Tibial nerve (tissue), 4 donors: ENCODE data around the gene BTNL3. TPM values are rescaled to one million over a fixed set of nuclear protein-coding genes. Genes with fewer than 3 reads are reported as not detected.

ENCODE experiments used
- DNase-seq, 2 donors: peaks; one replicate each; pipeline ENCODE4 v3.0.0-alpha.2; 2019; ENCODE audit warnings: low spot score in 2 of 2
- H3K27ac ChIP-seq, 4 donors: fragments of 200-600 bp; sonication (generic) in 3 of 4; one replicate each; pipeline ENCODE4 v1.5.1; 2017 to 2019; ENCODE audit warnings: mild to moderate bottlenecking in 1 of 4
- H3K27me3 ChIP-seq, 2 donors: fragments of 200-600 bp; sonication (generic) in 1 of 2; one replicate each; pipeline versions ENCODE4 v1.5.1 to v1.6.0; 2017 to 2019
- H3K36me3 ChIP-seq, 3 donors: fragments of 200-600 bp; sonication (generic); one replicate each; pipeline ENCODE4 v1.5.1; 2018 to 2019
- H3K4me1 ChIP-seq, 4 donors: fragments of 200-600 bp; sonication (generic) in 3 of 4; one replicate each; pipeline ENCODE4 v1.5.1; 2017 to 2019
- H3K4me3 ChIP-seq, 4 donors: fragments of 200-600 bp; sonication (generic) in 3 of 4; one replicate each; pipeline ENCODE4 v1.5.1; 2017 to 2019; ENCODE audit warnings: mild to moderate bottlenecking in 1 of 4, moderate library complexity in 1 of 4
- H3K9me3 ChIP-seq, 4 donors: fragments of 200-600 bp; sonication (generic) in 3 of 4; one replicate each; pipeline ENCODE4 v1.5.1; 2017 to 2019
- EP300 ChIP-seq, 2 donors: sonication (generic); formaldehyde crosslinking; IDR thresholded peaks; one replicate each; pipeline ENCODE4 v1.6.1; 2017; ENCODE audit warnings: antibody characterized with exemption in 2 of 2, mild to moderate bottlenecking in 1 of 2
- POLR2A ChIP-seq, 2 donors: fragments of 450-650 bp; IDR thresholded peaks; one replicate each; pipeline ENCODE4 v1.6.1; 2017; ENCODE audit warnings: antibody characterized with exemption in 2 of 2, mild to moderate bottlenecking in 2 of 2, moderate library complexity in 2 of 2
- WGBS, 2 donors: methylation state at CpG; one replicate each; pipeline ENCODE4 v1.1.5; 2018; 5-methylcytosine and 5-hydroxymethylcytosine counted together
- total RNA-seq, 4 donors: library from RNA; depleted of rRNA; stranded (reverse); fragments of >200 nt; gene quantifications; one replicate each; pipeline ENCODE4 v1.1.0, GENCODE V29; 2016
- TF ChIP-seq, protein P1 (sequence below), 5 experiments: fragments of 200-600 bp in 3 of 5; fragments of 450-650 bp in 2 of 5; sonication (generic) in 3 of 5; IDR thresholded peaks; one replicate each; pipeline ENCODE4 v1.5.1; 2016 to 2019; ENCODE audit warnings: antibody characterized with exemption in 5 of 5, mild to moderate bottlenecking in 3 of 5, moderate library complexity in 2 of 5

The BTNL3 gene
- total RNA-seq, 4 donors from 2014 or later, result not detected

DNA sequence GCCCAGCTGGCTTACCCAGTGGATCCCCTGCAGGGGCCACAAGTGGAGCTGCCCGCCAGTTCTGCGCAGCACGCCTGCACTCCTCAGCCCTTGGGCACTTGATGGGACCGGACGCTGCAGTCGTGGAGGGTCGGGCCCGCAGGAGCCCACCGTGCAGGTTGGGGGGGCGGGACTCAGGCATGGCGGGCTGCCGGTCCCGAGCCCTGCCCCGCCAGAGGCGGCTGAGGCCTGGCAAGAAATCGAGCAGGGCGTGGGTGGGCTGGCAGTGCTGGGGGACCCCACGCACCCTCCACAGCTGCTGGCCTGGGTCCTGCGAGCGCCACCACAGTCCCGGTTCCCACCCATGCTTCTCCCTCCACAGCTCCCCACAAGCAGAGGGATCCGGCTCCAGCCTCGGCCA lies 19.2 kb upstream of the BTNL3 start:
- Histone ChIP-seq H3K27me3 (no peaks in the 10 kb centered on the region), H3K4me1 (no peaks in the 10 kb centered on the region), H3K4me3 (no peak overlapping the region), H3K36me3 (no peaks in the 10 kb centered on the region), H3K9me3 (no peaks in the 10 kb centered on the region), H3K27ac (no peak overlapping the region)
- DNase-seq, result no peak
- 95 to 97% methylated on average over 6 to 7 of the region's 23 CpGs for WGBS, 2 donors
- TF ChIP-seq EP300 (IDR thresholded peaks at IDR 0.05) (no peak), POLR2A (IDR thresholded peaks at IDR 0.05) (no peak)
- TF ChIP-seq, protein P1, sequence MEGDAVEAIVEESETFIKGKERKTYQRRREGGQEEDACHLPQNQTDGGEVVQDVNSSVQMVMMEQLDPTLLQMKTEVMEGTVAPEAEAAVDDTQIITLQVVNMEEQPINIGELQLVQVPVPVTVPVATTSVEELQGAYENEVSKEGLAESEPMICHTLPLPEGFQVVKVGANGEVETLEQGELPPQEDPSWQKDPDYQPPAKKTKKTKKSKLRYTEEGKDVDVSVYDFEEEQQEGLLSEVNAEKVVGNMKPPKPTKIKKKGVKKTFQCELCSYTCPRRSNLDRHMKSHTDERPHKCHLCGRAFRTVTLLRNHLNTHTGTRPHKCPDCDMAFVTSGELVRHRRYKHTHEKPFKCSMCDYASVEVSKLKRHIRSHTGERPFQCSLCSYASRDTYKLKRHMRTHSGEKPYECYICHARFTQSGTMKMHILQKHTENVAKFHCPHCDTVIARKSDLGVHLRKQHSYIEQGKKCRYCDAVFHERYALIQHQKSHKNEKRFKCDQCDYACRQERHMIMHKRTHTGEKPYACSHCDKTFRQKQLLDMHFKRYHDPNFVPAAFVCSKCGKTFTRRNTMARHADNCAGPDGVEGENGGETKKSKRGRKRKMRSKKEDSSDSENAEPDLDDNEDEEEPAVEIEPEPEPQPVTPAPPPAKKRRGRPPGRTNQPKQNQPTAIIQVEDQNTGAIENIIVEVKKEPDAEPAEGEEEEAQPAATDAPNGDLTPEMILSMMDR (IDR thresholded peaks at IDR 0.05), result no peak

DNA sequence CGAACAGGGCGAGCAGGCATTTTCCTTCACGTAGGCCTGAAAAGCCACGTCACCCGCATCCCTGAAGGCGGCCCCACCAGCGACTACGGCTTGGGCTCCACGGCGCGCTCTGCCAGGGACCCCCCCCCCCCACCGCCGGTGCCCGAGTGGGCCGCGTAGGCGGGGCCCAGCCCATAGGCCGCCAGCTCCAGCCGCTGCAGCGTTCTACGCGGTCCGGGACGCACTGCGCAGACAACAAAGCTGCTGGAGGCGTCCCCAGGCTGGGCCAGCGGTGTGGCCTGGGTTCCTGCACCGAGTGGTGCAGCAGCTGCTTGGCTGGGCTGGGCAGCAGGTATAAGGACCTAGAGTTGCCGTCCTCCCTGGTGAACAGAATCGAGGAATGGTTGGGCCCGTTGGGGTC lies 18.3 kb upstream of the BTNL3 start:
- no peak for DNase-seq

DNA sequence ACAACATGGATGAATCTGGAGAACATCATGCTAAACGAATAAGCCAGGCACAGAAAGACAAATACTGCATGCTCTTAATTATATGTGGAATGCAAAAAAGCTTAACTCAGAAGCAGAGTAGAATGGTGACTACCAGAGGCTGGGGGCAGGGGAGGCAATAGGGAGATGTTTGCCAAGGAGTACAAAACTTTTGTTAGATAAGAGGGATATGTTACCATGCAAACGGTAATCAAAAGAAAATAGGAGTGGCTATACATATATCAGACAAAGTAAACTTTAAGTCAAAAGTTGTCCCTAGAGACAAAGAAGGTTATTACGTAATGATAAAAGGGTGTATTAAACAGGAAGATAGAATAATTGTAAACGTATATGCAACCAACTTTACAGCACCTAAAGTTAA lies 17.8 kb upstream of the BTNL3 start:
- H3K27me3 ChIP-seq, result no peaks in the 10 kb centered on the region
- 79 to 81% methylated on average over 4 of the region's 4 CpGs for WGBS, 2 donors
- TF ChIP-seq EP300 (IDR thresholded peaks at IDR 0.05) (no peak), POLR2A (IDR thresholded peaks at IDR 0.05) (no peak)
- TF ChIP-seq, protein P1 (IDR thresholded peaks at IDR 0.05), result no peak

More for the DNA sequence above, 18.3 kb upstream of the BTNL3 start:
- 94 to 96% methylated on average over 12 to 25 of the region's 31 CpGs for WGBS, 2 donors
- Histone ChIP-seq H3K4me1 (no peaks in the 10 kb centered on the region), H3K4me3 (no peak overlapping the region), H3K27me3 (no peaks in the 10 kb centered on the region), H3K9me3 (no peaks in the 10 kb centered on the region), H3K36me3 (no peaks in the 10 kb centered on the region), H3K27ac (no peak overlapping the region)
- TF ChIP-seq EP300 (IDR thresholded peaks at IDR 0.05) (no peak), POLR2A (IDR thresholded peaks at IDR 0.05) (no peak)
- TF ChIP-seq, protein P1 (IDR thresholded peaks at IDR 0.05), result no peak

DNA sequence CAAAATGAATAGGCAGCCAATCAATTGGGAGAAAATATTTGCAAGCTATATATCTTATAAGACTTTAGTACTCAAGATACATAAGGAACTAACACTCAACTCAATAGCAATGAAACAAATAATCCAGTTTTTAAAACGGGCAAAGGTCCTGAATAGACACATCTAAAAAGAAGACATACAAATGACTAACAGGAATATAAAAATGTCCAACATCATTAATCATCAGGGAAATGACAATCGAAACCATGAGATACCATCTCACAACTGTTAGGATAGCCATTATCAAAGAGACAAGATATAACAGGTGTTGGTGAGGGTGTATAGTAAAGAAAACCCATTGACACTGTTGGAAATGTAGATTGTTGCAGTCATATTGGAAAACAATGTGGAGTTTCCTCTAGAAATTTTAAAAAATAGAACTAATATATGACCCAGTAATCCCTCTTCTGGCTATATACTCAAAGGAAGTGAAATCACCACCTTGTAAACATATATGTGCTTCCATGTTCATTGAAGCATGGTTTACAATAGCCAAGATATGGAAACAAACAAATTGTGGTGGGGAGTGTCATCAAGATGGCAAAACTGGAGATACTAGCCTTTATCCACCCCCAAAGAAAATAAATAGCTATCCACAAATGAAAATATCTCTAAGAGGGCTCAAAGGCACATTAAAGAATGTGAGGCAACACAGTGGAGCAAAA lies 13.9 kb upstream of the BTNL3 start:
- TF ChIP-seq POLR2A (IDR thresholded peaks at IDR 0.05), result no peak
- TF ChIP-seq, protein P1 (IDR thresholded peaks at IDR 0.05), result no peak
- no peak for TF ChIP-seq EP300 (IDR thresholded peaks at IDR 0.05)
- Histone ChIP-seq H3K4me3 (no peak overlapping the region), H3K27ac (no peak overlapping the region), H3K9me3 (no peaks in the 10 kb centered on the region), H3K36me3 (no peaks in the 10 kb centered on the region), H3K4me1 (no peaks in the 10 kb centered on the region), H3K27me3 (no peaks in the 10 kb centered on the region)
- no peak for DNase-seq
- WGBS, 2 donors, result 86 to 88% methylated on average over 2 of the region's 2 CpGs

More for the DNA sequence above, 17.8 kb upstream of the BTNL3 start:
- H3K36me3 ChIP-seq, result no peaks in the 10 kb centered on the region
- H3K27ac ChIP-seq, result no peak overlapping the region
- DNase-seq, result no peak
- H3K4me1 ChIP-seq, result no peaks in the 10 kb centered on the region
- H3K9me3 ChIP-seq, result no peaks in the 10 kb centered on the region
- H3K4me3 ChIP-seq, result no peak overlapping the region

DNA sequence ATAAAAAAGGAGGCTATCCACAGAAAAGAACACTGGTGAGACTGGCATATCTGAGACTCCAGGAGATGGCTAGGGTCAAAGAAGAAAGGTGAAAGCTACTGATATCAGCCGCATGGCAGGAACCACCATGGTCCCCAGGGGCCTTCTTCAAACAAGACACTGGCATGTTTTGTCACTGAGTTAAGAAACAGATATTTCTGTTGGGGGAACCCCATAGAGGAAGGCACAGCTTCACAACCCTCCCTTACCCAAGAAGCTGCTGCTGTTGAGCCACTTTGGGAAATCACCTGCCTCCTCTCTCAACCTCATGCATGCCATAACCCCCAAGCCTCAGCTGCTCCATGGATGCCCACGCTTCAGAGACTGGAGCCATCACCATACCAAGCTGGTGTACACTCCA lies 13.3 kb upstream of the BTNL3 start:
- no peaks in the 10 kb centered on the region for H3K4me1 ChIP-seq
- no peaks in the 10 kb centered on the region for H3K27me3 ChIP-seq
- H3K4me3 ChIP-seq, result no peak overlapping the region
- 79 to 92% methylated on average over 2 of the region's 2 CpGs for WGBS, 2 donors
- H3K9me3 ChIP-seq, result no peaks in the 10 kb centered on the region
- TF ChIP-seq, protein P1 (IDR thresholded peaks at IDR 0.05), result no peak
- TF ChIP-seq EP300 (IDR thresholded peaks at IDR 0.05), result no peak
- no peak for TF ChIP-seq POLR2A (IDR thresholded peaks at IDR 0.05)
- no peaks in the 10 kb centered on the region for H3K36me3 ChIP-seq
- H3K27ac ChIP-seq, result no peak overlapping the region
- no peak for DNase-seq
